Ishikawa (cell line): ENCODE results near the gene SLC49A4.

ENCODE experiments used
- CEBPB ChIP-seq: IDR thresholded peaks from 2 replicates; pipeline ENCODE4 v1.6.1; 2012
- MAX ChIP-seq: IDR thresholded peaks from 2 replicates; pipeline ENCODE4 v1.6.1; 2012
- RAD21 ChIP-seq: IDR thresholded peaks from 2 replicates; pipeline ENCODE4 v1.6.1; 2012; ENCODE audit warnings: low read depth
- REST ChIP-seq: IDR thresholded peaks from 2 replicates; pipeline ENCODE4 v1.6.1; 2012; ENCODE audit warnings: low read depth, mild to moderate bottlenecking
- TCF12 ChIP-seq: IDR thresholded peaks from 2 replicates; pipeline ENCODE4 v1.6.1; 2012; ENCODE audit warnings: low read depth
- TEAD4 ChIP-seq: IDR thresholded peaks from 2 replicates; pipeline ENCODE4 v1.6.1; 2012
- YY1 ChIP-seq: IDR thresholded peaks from 2 replicates; pipeline ENCODE4 v1.6.1; 2012; ENCODE audit warnings: low read depth

- TF ChIP-seq MAX (no peak), TEAD4 (no peak), REST (no peak), CEBPB (no peak), YY1 (no peak), RAD21 (no peak), TCF12 (no peak)
Measured at GRCh38 chr3:122786066-122786465, 8.8 kb upstream of the SLC49A4 start.
